RWPE2 (cell line): Measurements from ENCODE around the gene HAUS7.
A peak's percentile ranks its signal among the peaks of the same experiment; 100 is the strongest.

Source experiments
- ATAC-seq: fragments of 200-7000 bp; cut with Tn5 transposase; 3 replicates; pipeline ENCODE4 v1.9.1; 2021; ENCODE audit warnings: low read depth
- DNase-seq: peaks from one replicate; pipeline ENCODE4 v3.0.0-alpha.2; 2020; ENCODE audit warnings: low spot score
- H3K27ac ChIP-seq: fragments of 450-650 bp; 2 replicates; pipeline ENCODE4 v1.5.1; 2017; ENCODE audit warnings: mild to moderate bottlenecking; ENCODE audit not compliant: poor library complexity, severe bottlenecking
- H3K27me3 ChIP-seq: fragments of 250-450 bp; sonication (Bioruptor Pico); 2 replicates; pipeline ENCODE4 v1.5.1; 2021; ENCODE audit warnings: mild to moderate bottlenecking, moderate library complexity; ENCODE audit not compliant: insufficient read depth, poor library complexity, severe bottlenecking
- H3K36me3 ChIP-seq: fragments of 250-450 bp; sonication (Bioruptor Pico); 2 replicates; pipeline ENCODE4 v1.5.1; 2020; ENCODE audit warnings: low read depth, mild to moderate bottlenecking, moderate library complexity
- H3K4me1 ChIP-seq: fragments of 250-450 bp; sonication (Bioruptor Pico); 2 replicates; pipeline ENCODE4 v1.5.1; 2021; ENCODE audit warnings: mild to moderate bottlenecking, moderate library complexity; ENCODE audit not compliant: insufficient read depth, poor library complexity, severe bottlenecking
- H3K4me3 ChIP-seq: fragments of 250-450 bp; sonication (Bioruptor Pico); 2 replicates; pipeline ENCODE4 v1.5.1; 2021; ENCODE audit warnings: mild to moderate bottlenecking, moderate library complexity; ENCODE audit not compliant: severe bottlenecking
- H3K9me3 ChIP-seq: fragments of 250-450 bp; sonication (Bioruptor Pico); 2 replicates; pipeline ENCODE4 v1.5.1; 2021; ENCODE audit warnings: mild to moderate bottlenecking, moderate library complexity; ENCODE audit not compliant: severe bottlenecking
- TF ChIP-seq, protein P1 (sequence below): fragments of 450-650 bp; IDR thresholded peaks from one replicate; pipeline ENCODE4 v1.5.1; 2017; ENCODE audit warnings: mild to moderate bottlenecking, moderate library complexity; ENCODE audit not compliant: poor library complexity, severe bottlenecking

Gene HAUS7

DNA sequence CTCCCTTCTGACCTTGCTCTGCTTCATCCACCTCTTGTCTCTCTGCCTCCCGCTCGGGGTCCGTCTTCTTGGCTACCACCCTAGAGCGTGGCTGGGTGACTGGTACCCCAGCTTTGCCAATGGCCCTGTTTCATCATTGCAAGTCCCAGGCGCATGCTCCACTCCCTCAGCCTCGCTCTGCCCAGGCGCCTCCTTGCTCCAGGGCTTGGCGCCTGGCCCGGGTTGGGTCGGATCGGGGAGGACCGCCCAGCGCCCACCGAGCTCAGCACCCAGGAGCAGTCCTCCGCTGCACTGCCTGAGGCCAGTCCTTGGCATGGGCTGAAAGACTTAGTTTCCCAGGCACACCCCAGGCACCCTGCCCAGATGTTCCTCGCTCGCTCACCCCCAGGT lies 25.0 kb upstream of the HAUS7 start:
- TF ChIP-seq, protein P1, sequence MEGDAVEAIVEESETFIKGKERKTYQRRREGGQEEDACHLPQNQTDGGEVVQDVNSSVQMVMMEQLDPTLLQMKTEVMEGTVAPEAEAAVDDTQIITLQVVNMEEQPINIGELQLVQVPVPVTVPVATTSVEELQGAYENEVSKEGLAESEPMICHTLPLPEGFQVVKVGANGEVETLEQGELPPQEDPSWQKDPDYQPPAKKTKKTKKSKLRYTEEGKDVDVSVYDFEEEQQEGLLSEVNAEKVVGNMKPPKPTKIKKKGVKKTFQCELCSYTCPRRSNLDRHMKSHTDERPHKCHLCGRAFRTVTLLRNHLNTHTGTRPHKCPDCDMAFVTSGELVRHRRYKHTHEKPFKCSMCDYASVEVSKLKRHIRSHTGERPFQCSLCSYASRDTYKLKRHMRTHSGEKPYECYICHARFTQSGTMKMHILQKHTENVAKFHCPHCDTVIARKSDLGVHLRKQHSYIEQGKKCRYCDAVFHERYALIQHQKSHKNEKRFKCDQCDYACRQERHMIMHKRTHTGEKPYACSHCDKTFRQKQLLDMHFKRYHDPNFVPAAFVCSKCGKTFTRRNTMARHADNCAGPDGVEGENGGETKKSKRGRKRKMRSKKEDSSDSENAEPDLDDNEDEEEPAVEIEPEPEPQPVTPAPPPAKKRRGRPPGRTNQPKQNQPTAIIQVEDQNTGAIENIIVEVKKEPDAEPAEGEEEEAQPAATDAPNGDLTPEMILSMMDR: no peak
- DNase-seq (no peak), ATAC-seq (peak; percentile 51)
- Histone ChIP-seq H3K36me3 (no peaks in the 10 kb centered on the region), H3K9me3 (no peaks in the 10 kb centered on the region), H3K4me3 (peak overlapping the region; percentile 22), H3K27ac (no peak overlapping the region), H3K27me3 (no peaks in the 10 kb centered on the region), H3K4me1 (no peaks in the 10 kb centered on the region)

DNA sequence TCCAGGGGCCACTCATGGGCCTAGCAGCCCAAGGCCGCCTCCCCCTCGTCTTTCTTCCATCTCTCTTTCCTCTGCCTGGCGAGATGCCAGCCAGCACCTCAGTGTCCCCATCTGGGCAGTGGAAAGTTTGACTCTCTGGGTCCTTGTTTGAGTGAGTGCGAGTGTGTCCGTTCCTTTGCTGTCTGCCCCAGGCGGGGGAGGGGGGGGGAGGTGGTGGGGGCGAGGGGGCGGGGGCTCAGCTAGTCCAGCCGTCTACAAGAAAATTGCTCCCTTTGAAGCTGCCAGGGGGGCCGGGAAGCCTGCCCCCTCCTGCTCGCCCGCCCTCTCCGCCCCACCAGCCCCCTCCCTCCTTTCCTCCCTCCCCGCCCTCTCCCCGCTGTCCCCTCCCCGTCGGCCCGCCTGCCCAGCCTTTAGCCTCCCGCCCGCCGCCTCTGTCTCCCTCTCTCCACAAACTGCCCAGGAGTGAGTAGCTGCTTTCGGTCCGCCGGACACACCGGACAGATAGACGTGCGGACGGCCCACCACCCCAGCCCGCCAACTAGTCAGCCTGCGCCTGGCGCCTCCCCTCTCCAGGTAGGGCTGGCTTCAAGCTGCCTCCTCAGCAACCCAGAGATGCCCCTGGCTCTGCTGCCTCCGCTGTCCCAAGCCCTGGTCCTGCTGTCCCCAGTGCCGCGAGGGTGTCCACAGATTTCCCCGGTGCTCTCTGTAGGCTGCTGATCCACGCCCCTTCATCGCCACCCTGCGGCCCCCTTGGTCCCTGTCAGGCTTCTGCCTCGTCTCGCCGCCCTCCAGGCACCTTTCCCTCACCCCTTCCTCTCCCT lies 24.4 kb upstream of the HAUS7 start, which contains the start of gene BGN:
BGN (plus strand) TSS at position 440 of the 821 bp plus-strand sequence. CDS start 9,652 bp downstream, outside the sequence.
- Histone ChIP-seq H3K4me1 (no peaks in the 10 kb centered on the region), H3K9me3 (no peaks in the 10 kb centered on the region), H3K27me3 (no peaks in the 10 kb centered on the region), H3K36me3 (no peaks in the 10 kb centered on the region), H3K27ac (no peak within 1 kb of the TSS), H3K4me3 (peak within 1 kb of the TSS; percentile 22)
- ATAC-seq (peak; percentile 55; the same call in 2 of the 3 replicates), DNase-seq (no peak)
- TF ChIP-seq, protein P1: peak; percentile 22

GRCh38 chrX:153494061-153494460 lies 23.7 kb upstream of the HAUS7 start:
- Histone ChIP-seq H3K27me3 (no peaks in the 10 kb centered on the region), H3K4me3 (no peak overlapping the region), H3K27ac (no peak overlapping the region), H3K36me3 (no peaks in the 10 kb centered on the region), H3K4me1 (no peaks in the 10 kb centered on the region), H3K9me3 (no peaks in the 10 kb centered on the region)
- TF ChIP-seq, protein P1: no peak
- DNase-seq (no peak), ATAC-seq (no peak)

GRCh38 chrX:153493085-153493484 lies 22.7 kb upstream of the HAUS7 start:
- H3K4me3 ChIP-seq: no peak overlapping the region
- DNase-seq (no peak), ATAC-seq (no peak)
- no peaks in the 10 kb centered on the region for H3K27me3 ChIP-seq
- no peak overlapping the region for H3K27ac ChIP-seq
- H3K36me3 ChIP-seq: no peaks in the 10 kb centered on the region
- no peaks in the 10 kb centered on the region for H3K9me3 ChIP-seq
- H3K4me1 ChIP-seq: no peaks in the 10 kb centered on the region
- TF ChIP-seq, protein P1: no peak

DNA sequence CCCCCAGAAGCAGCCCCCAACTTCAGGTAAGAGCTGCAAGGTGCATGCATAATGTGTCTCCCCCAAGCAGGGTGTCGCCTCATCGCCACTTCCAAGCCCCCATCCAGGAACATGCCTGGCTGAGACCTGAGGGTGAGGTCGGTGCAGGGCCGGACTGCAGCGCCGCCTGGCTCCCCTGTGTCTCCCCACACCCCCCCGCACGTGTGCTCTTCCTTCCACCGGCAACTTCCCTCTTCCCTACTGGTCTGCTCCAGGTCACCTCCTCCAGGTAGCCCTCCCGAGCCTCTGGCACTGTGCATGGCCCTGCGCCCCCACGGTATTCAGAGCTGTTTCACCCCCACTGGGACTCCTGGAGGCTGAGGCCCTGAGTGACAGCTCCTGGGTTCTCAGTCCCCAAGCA lies 22.2 kb upstream of the HAUS7 start:
- Histone ChIP-seq H3K4me1 (no peaks in the 10 kb centered on the region), H3K9me3 (no peaks in the 10 kb centered on the region), H3K4me3 (no peak overlapping the region), H3K27me3 (no peaks in the 10 kb centered on the region), H3K27ac (no peak overlapping the region), H3K36me3 (no peaks in the 10 kb centered on the region)
- TF ChIP-seq, protein P1: no peak
- no peak for DNase-seq
- ATAC-seq: no peak
